ENCODE data around the gene PCTP. TPM values are rescaled to one million over a fixed set of nuclear protein-coding genes. Genes with fewer than 3 reads are reported as not detected.

PCTP gene
- total RNA-seq, 4 donors from 2014 or later = 8.6 to 581 (median 35.0) TPM

DNA sequence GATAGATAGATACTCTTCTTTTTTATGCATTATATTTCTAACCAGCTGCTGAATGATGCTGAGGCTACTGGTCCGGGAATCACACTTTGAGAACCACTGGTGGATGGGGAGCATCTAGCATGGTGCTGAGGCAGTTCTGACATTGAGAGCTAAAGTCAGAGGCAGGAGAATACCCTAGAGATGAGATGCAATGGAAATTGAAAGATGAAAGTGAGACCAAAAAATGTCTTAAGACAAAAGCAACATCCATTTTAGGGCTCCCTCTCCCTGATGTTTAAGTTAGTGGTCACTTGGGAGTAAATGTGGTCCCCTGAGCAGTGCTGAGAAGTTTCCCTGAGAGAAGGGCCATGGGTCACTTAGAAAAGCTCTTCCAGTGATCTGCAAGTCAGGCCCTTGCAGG, 6.8 kb downstream of the PCTP start:
- intact Hi-C loops (cut with DNase I; ENCODE audit: low total_unique reads) = no loop called here
- WGBS, 2 donors (ENCODE audit: low coverage in 1 of 2) = 89 to 91% methylated on average over 1 of the region's 1 CpG
- peaks cover 0 to 23% (median 7%) of the 10 kb centered on the region in 4 donors for H3K4me1 ChIP-seq
- H3K27me3 ChIP-seq = no peaks in the 10 kb centered on the region
- no peak overlapping the region for H3K27ac ChIP-seq
- TF ChIP-seq EP300 (IDR thresholded peaks at IDR 0.05; ENCODE audit: low read depth) (no peak), POLR2AphosphoS5 (IDR thresholded peaks at IDR 0.05) (no peak), POLR2A (IDR thresholded peaks at IDR 0.05) (no peak)
- TF ChIP-seq, protein P1, sequence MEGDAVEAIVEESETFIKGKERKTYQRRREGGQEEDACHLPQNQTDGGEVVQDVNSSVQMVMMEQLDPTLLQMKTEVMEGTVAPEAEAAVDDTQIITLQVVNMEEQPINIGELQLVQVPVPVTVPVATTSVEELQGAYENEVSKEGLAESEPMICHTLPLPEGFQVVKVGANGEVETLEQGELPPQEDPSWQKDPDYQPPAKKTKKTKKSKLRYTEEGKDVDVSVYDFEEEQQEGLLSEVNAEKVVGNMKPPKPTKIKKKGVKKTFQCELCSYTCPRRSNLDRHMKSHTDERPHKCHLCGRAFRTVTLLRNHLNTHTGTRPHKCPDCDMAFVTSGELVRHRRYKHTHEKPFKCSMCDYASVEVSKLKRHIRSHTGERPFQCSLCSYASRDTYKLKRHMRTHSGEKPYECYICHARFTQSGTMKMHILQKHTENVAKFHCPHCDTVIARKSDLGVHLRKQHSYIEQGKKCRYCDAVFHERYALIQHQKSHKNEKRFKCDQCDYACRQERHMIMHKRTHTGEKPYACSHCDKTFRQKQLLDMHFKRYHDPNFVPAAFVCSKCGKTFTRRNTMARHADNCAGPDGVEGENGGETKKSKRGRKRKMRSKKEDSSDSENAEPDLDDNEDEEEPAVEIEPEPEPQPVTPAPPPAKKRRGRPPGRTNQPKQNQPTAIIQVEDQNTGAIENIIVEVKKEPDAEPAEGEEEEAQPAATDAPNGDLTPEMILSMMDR (IDR thresholded peaks at IDR 0.05) = no peak
- no peaks in the 10 kb centered on the region for H3K36me3 ChIP-seq
- in situ Hi-C loops (cut with MboI; ENCODE audit: low pct_ligation_motif_present in 1 of 4, low pct_unique_long_range_greater_than_20kb in 1 of 4, low sequenced_read_pairs in 3 of 4) = loop anchor here in 2 of 4 donors (25.0 kb wide), 2 partner anchors 220 to 770 kb away; no protein-coding TSS in a partner anchor
- DNase-seq = no peak
- H3K9me3 ChIP-seq = no peaks in the 10 kb centered on the region
- no peak overlapping the region for H3K4me3 ChIP-seq

DNA sequence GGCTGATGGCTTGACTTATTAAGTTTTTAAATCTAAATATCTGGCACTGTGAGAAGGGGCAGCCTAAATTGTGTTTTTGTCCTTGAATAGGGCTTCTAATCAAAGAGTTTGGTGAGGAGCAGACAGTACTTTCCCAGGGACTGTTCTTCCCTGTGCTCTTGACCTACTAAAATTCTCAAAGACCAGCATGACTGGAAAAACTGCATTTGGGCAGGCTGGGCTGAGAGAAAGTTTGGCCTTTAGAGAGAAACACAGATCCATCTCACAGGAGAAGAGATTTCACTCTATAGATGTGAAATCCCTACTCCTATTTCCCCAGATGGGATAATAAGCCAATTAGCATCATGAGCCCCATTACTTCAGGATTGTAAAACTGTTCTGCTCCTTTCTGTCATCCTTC, 7.3 kb downstream of the PCTP start:
- no peak for DNase-seq
- in situ Hi-C loops (cut with MboI; ENCODE audit: low pct_ligation_motif_present in 1 of 4, low pct_unique_long_range_greater_than_20kb in 1 of 4, low sequenced_read_pairs in 3 of 4) = loop anchor here in 2 of 4 donors (25.0 kb wide), 2 partner anchors 221 to 771 kb away; no protein-coding TSS in a partner anchor
- Histone ChIP-seq H3K27me3 (no peaks in the 10 kb centered on the region), H3K9me3 (no peaks in the 10 kb centered on the region), H3K27ac (no peak overlapping the region), H3K36me3 (no peaks in the 10 kb centered on the region), H3K4me3 (no peak overlapping the region), H3K4me1 (peaks cover 0 to 19% (median 6%) of the 10 kb centered on the region in 4 donors)
- no peak for TF ChIP-seq POLR2A (IDR thresholded peaks at IDR 0.05)
- TF ChIP-seq, protein P1 (IDR thresholded peaks at IDR 0.05) = no peak
- TF ChIP-seq EP300 (IDR thresholded peaks at IDR 0.05; ENCODE audit: low read depth) = no peak
- no peak for TF ChIP-seq POLR2AphosphoS5 (IDR thresholded peaks at IDR 0.05)
- intact Hi-C loops (cut with DNase I; ENCODE audit: low total_unique reads) = no loop called here

GRCh38 chr17:55760643-55761355, 9.9 kb downstream of the PCTP start:
- intact Hi-C loops (cut with DNase I; ENCODE audit: low total_unique reads) = no loop called here
- Histone ChIP-seq H3K9me3 (no peaks in the 10 kb centered on the region), H3K4me1 (peaks cover 0 to 24% (median 10%) of the 10 kb centered on the region in 4 donors), H3K36me3 (no peaks in the 10 kb centered on the region), H3K4me3 (no peak overlapping the region), H3K27ac (peak overlapping the region in 1 of 4 donors; percentile 1), H3K27me3 (no peaks in the 10 kb centered on the region)
- in situ Hi-C loops (cut with MboI; ENCODE audit: low pct_ligation_motif_present in 1 of 4, low pct_unique_long_range_greater_than_20kb in 1 of 4, low sequenced_read_pairs in 3 of 4) = loop anchor here in 2 of 4 donors (25.0 kb wide), 2 partner anchors 223 to 773 kb away; no protein-coding TSS in a partner anchor
- 30 to 65% methylated on average over 1 to 3 of the region's 3 CpGs for WGBS, 2 donors (ENCODE audit: low coverage in 1 of 2)
- no peak for DNase-seq
- no peak for TF ChIP-seq POLR2AphosphoS5 (IDR thresholded peaks at IDR 0.05)
- TF ChIP-seq POLR2A (IDR thresholded peaks at IDR 0.05) = no peak
- TF ChIP-seq EP300 (IDR thresholded peaks at IDR 0.05; ENCODE audit: low read depth) = no peak
- TF ChIP-seq, protein P1 (IDR thresholded peaks at IDR 0.05) = no peak

DNA sequence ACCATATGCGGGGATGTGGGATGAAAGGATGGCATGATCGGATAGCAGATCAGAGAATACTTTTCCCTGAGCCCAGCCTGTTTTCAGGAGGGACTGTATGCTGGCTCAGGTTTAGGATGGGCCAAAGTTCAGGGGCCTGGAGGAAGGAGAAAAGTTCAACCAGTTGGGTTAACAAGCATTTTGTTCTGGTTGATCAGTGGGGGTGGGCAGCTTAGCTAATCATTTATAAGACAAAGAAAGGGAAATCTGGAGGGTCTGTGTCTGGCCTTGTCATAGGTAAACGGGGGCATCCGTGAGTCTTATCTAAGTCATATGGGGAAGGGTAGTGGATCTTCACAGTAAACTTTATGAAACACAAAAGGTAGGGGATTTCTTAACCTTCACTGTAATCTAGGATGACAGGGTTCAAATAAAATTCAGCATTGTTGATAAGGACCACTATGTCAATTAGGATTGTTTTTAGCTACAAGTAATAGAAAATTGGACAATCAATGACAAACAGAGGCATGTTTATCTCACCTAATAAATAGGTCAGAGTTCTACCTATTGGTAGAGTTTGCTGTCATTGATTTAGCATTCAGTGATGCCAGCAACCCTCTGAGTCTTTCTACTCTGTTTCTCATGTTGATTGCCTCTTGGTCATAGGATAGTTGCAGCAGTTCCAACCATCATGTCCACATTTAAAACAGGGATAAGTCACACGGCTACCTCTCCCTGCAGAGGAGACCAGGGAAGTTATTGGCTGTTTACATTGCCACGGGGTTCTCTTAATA, 11.4 kb downstream of the PCTP start:
- Histone ChIP-seq H3K27ac (no peak overlapping the region), H3K4me3 (no peak overlapping the region), H3K9me3 (no peaks in the 10 kb centered on the region), H3K4me1 (peaks cover 0 to 24% (median 10%) of the 10 kb centered on the region in 4 donors), H3K27me3 (no peaks in the 10 kb centered on the region), H3K36me3 (no peaks in the 10 kb centered on the region)
- 84 to 90% methylated on average over 5 to 6 of the region's 6 CpGs for WGBS, 2 donors (ENCODE audit: low coverage in 1 of 2)
- intact Hi-C loops (cut with DNase I; ENCODE audit: low total_unique reads) (no loop called here), in situ Hi-C loops (cut with MboI; ENCODE audit: low pct_ligation_motif_present in 1 of 4, low pct_unique_long_range_greater_than_20kb in 1 of 4, low sequenced_read_pairs in 3 of 4) (loop anchor here in 2 of 4 donors (25.0 kb wide), 2 partner anchors 225 to 775 kb away; no protein-coding TSS in a partner anchor)
- TF ChIP-seq POLR2AphosphoS5 (IDR thresholded peaks at IDR 0.05) = no peak
- TF ChIP-seq, protein P1 (IDR thresholded peaks at IDR 0.05) = no peak
- no peak for TF ChIP-seq POLR2A (IDR thresholded peaks at IDR 0.05)
- TF ChIP-seq EP300 (IDR thresholded peaks at IDR 0.05; ENCODE audit: low read depth) = no peak
- no peak for DNase-seq

Measured in transverse colon (tissue), 4 donors.